H1 (cell line): ENCODE results near the gene VAT1. TPM values are rescaled to one million over a fixed set of nuclear protein-coding genes. Genes with fewer than 3 reads are reported as not detected.

ENCODE experiments used
- CTCF ChIA-PET: fragments of 300-600 bp; sonication (Branson Sonifier 250); formaldehyde crosslinking; loops from one replicate; lab custom pipeline; 2021; ENCODE audit not compliant: partially characterized antibody; lab: Charles Lee
- POLR2A ChIA-PET: fragments of 300-600 bp; sonication (Branson Sonifier 250); formaldehyde crosslinking; loops from one replicate; lab custom pipeline; 2021; ENCODE audit warnings: inconsistent platforms; ENCODE audit not compliant: partially characterized antibody; lab: Charles Lee
- DNase-seq, 2 experiments: peaks; one replicate each; pipeline versions ENCODE4 v3.0.0 to v3.0.0-alpha.2; 2010 to 2022; ENCODE audit warnings: low spot score in 2 of 2, low read depth in 1 of 2, mixed read lengths in 1 of 2
- FAIRE-seq: peaks from 2 replicates; lab custom pipeline; 2011; peaks lifted over from hg19 to GRCh38; lab: Jason Lieb, UNC
- H2AFZ ChIP-seq: 2 replicates; pipeline ENCODE4 v1.8.1; 2012; ENCODE audit warnings: low read length, inconsistent platforms
- H2AK5ac ChIP-seq: 2 replicates; pipeline ENCODE4 v1.6.1; 2013; ENCODE audit warnings: low read depth, low read length
- H2BK120ac ChIP-seq: replicated peaks from 2 replicates; pipeline ENCODE3; 2013; ENCODE audit warnings: low read depth, low read length, inconsistent platforms
- H2BK12ac ChIP-seq: 2 replicates; pipeline ENCODE4 v1.6.1; 2013; ENCODE audit warnings: low read depth, low read length
- H2BK15ac ChIP-seq: 2 replicates; pipeline ENCODE4 v1.6.1; 2013; ENCODE audit warnings: low read length
- H2BK20ac ChIP-seq: 2 replicates; pipeline ENCODE4 v1.6.1; 2013; ENCODE audit warnings: low read length
- H2BK5ac ChIP-seq: 2 replicates; pipeline ENCODE4 v1.6.1; 2013; ENCODE audit warnings: low read depth, low read length
- H3K14ac ChIP-seq: 2 replicates; pipeline ENCODE4 v1.6.1; 2013; ENCODE audit warnings: inconsistent platforms; ENCODE audit not compliant: insufficient read length
- H3K18ac ChIP-seq: 2 replicates; pipeline ENCODE4 v1.6.1; 2013; ENCODE audit warnings: low read length; ENCODE audit errors: extremely low read depth
- H3K23ac ChIP-seq: 2 replicates; pipeline ENCODE4 v1.6.1; 2013; ENCODE audit warnings: inconsistent platforms; ENCODE audit not compliant: insufficient read length
- H3K23me2 ChIP-seq: 2 replicates; pipeline ENCODE4 v1.6.1; 2013; ENCODE audit warnings: low read depth, low read length
- H3K27ac ChIP-seq: 2 replicates; pipeline ENCODE4 v1.6.1; 2011; ENCODE audit warnings: low read depth, low read length, inconsistent platforms
- H3K27me3 ChIP-seq, 4 experiments: replicated peaks in 1 of 4; 1 replicate in 1 of 4; 2 replicates in 3 of 4; pipeline versions ENCODE4 v1.6.1 to v1.8.1; 2011 to 2013; ENCODE audit warnings: low read length in 3 of 4, mild to moderate bottlenecking in 3 of 4, inconsistent platforms in 2 of 4, mixed read lengths in 2 of 4, moderate library complexity in 1 of 4; ENCODE audit not compliant: control insufficient read depth in 3 of 4, insufficient read depth in 3 of 4; ENCODE audit errors: extremely low read depth in 1 of 4
- H3K36me3 ChIP-seq, 4 experiments: 2 replicates each; pipeline versions ENCODE4 v1.6.1 to v1.8.1; 2011 to 2013; ENCODE audit warnings: mild to moderate bottlenecking in 4 of 4, low read length in 3 of 4, moderate library complexity in 2 of 4, control low read depth in 1 of 4, inconsistent platforms in 1 of 4; ENCODE audit not compliant: insufficient read depth in 4 of 4, control insufficient read depth in 2 of 4
- H3K4ac ChIP-seq: replicated peaks from 2 replicates; pipeline ENCODE3; 2013; ENCODE audit warnings: low read length, low read depth, mixed read lengths, inconsistent platforms; ENCODE audit not compliant: insufficient read length
- H3K4me1 ChIP-seq, 4 experiments: replicated peaks in 1 of 4; 1 replicate in 1 of 4; 2 replicates in 3 of 4; pipeline versions ENCODE4 v1.6.1 to v1.8.1; 2011 to 2013; ENCODE audit warnings: low read length in 3 of 4, inconsistent platforms in 2 of 4, mixed read lengths in 1 of 4; ENCODE audit not compliant: insufficient read depth in 4 of 4, control insufficient read depth in 3 of 4
- H3K4me2 ChIP-seq, 2 experiments: 2 replicates each; pipeline versions ENCODE4 v1.6.1 to v1.8.1; 2011 to 2013; ENCODE audit warnings: low read depth in 2 of 2, low read length in 2 of 2, control low read depth in 1 of 2, inconsistent platforms in 1 of 2, mild to moderate bottlenecking in 1 of 2; ENCODE audit not compliant: insufficient read depth in 1 of 2
- H3K4me3 ChIP-seq, 4 experiments: fragments of 200-600, 300-600 bp in 1 of 4; sonication (generic), shearing (Covaris generic), sonication (Bioruptor Twin) in 1 of 4; 2 replicates each; pipeline versions ENCODE4 v1.5.1 to v1.8.1; 2011 to 2016; ENCODE audit warnings: low read length in 4 of 4, low read depth in 3 of 4, control low read depth in 2 of 4, inconsistent platforms in 2 of 4, mild to moderate bottlenecking in 2 of 4, mixed read lengths in 1 of 4, moderate library complexity in 1 of 4; ENCODE audit not compliant: insufficient read depth in 2 of 4; ENCODE audit errors: extremely low read depth in 1 of 4
- H3K56ac ChIP-seq: replicated peaks from 2 replicates; pipeline ENCODE3; 2013; ENCODE audit warnings: low read depth, mild to moderate bottlenecking, mixed read lengths, low read length, inconsistent platforms; ENCODE audit not compliant: insufficient read length
- H3K79me1 ChIP-seq: 2 replicates; pipeline ENCODE4 v1.6.1; 2013; ENCODE audit warnings: low read depth, low read length, control low read depth
- H3K79me2 ChIP-seq, 2 experiments: 2 replicates each; pipeline versions ENCODE4 v1.6.1 to v1.8.1; 2012 to 2013; ENCODE audit warnings: low read length in 2 of 2, mild to moderate bottlenecking in 2 of 2, inconsistent platforms in 1 of 2; ENCODE audit not compliant: insufficient read depth in 2 of 2, control insufficient read depth in 1 of 2
- H3K9ac ChIP-seq, 4 experiments: replicated peaks in 1 of 4; 1 replicate in 1 of 4; 2 replicates in 3 of 4; pipeline versions ENCODE4 v1.6.1 to v1.8.1; 2011 to 2013; ENCODE audit warnings: low read depth in 3 of 4, low read length in 3 of 4, control low read depth in 2 of 4, mild to moderate bottlenecking in 2 of 4, moderate library complexity in 2 of 4, inconsistent platforms in 1 of 4; ENCODE audit errors: extremely low read depth in 1 of 4
- H3K9me3 ChIP-seq, 2 experiments: 2 replicates each; pipeline versions ENCODE4 v1.6.1 to v1.8.1; 2012 to 2013; ENCODE audit warnings: mild to moderate bottlenecking in 2 of 2, moderate library complexity in 2 of 2, control low read depth in 1 of 2, inconsistent platforms in 1 of 2, low read depth in 1 of 2, low read length in 1 of 2, mixed read lengths in 1 of 2; ENCODE audit not compliant: insufficient read depth in 2 of 2
- H4K20me1 ChIP-seq, 2 experiments: replicated peaks in 1 of 2; 2 replicates each; pipeline versions ENCODE3 to v1.8.1; 2011 to 2013; ENCODE audit warnings: inconsistent platforms in 2 of 2, low read length in 2 of 2, mild to moderate bottlenecking in 1 of 2; ENCODE audit not compliant: insufficient read depth in 2 of 2, control insufficient read depth in 1 of 2
- H4K5ac ChIP-seq: 2 replicates; pipeline ENCODE4 v1.6.1; 2013; ENCODE audit warnings: low read length, low read depth, mixed read lengths, inconsistent platforms; ENCODE audit not compliant: insufficient read length
- H4K8ac ChIP-seq: 2 replicates; pipeline ENCODE4 v1.8.0; 2013; ENCODE audit warnings: mild to moderate bottlenecking, moderate library complexity, low read length, inconsistent platforms; ENCODE audit not compliant: insufficient read depth; ENCODE audit errors: extremely low read depth
- H4K91ac ChIP-seq: replicated peaks from 2 replicates; pipeline ENCODE3; 2013; ENCODE audit warnings: low read length, mixed read lengths, inconsistent platforms; ENCODE audit not compliant: insufficient read length
- CEBPB ChIP-seq: IDR thresholded peaks from 2 replicates; pipeline ENCODE4 v1.6.1; 2012; ENCODE audit warnings: low read depth, low read length
- EP300 ChIP-seq, 2 experiments: IDR thresholded peaks; 1 replicate in 1 of 2; 2 replicates in 1 of 2; pipeline ENCODE4 v1.6.1; 2011 to 2012; ENCODE audit warnings: low read depth in 2 of 2, low read length in 2 of 2, mild to moderate bottlenecking in 2 of 2, borderline replicate concordance in 1 of 2, inconsistent platforms in 1 of 2, moderate library complexity in 1 of 2
- RNF2 ChIP-seq: fragments of 200-900, 300-1000 bp; sonication (generic); IDR thresholded peaks from 2 replicates; pipeline ENCODE4 v1.7.1; 2016; ENCODE audit warnings: borderline replicate concordance, low read depth, mild to moderate bottlenecking, antibody characterized with exemption, low read length; ENCODE audit not compliant: poor library complexity, severe bottlenecking; ENCODE audit errors: missing control alignments
- SAP30 ChIP-seq: fragments of 300-600 bp; sonication (generic); IDR thresholded peaks from 2 replicates; pipeline ENCODE4 v1.7.1; 2012; ENCODE audit warnings: low read length, moderate library complexity, mild to moderate bottlenecking, inconsistent platforms; ENCODE audit not compliant: insufficient read depth, insufficient replicate concordance
- WGBS, 2 experiments: shearing (Covaris generic) in 1 of 2; methylation state at CpG; one replicate each; pipeline versions ENCODE4 v1.1.6 to v1.1.7; 2013 to 2015; ENCODE audit warnings: low lambda C conversion rate in 2 of 2, mixed read lengths in 2 of 2, inconsistent platforms in 1 of 2, low coverage in 1 of 2, missing lambda C conversion rate in 1 of 2; ENCODE audit not compliant: insufficient replicate concordance in 2 of 2, insufficient coverage in 1 of 2, insufficient read length in 1 of 2; ENCODE audit errors: extremely low coverage in 1 of 2, missing lambda C conversion rate in 1 of 2; 5-methylcytosine and 5-hydroxymethylcytosine counted together
- polyA plus RNA-seq, 7 experiments: library from polyadenylated mRNA; depleted of rRNA in 3 of 7; stranded (reverse) in 5 of 7; unstranded in 2 of 7; fragments of >200 nt in 5 of 7; fragments of 200-250 nt in 2 of 7; gene quantifications; 1 replicate in 5 of 7; 2 replicates in 1 of 7; 4 replicates in 1 of 7; pipeline versions ENCODE4 v1.2.1 to v1.2.3, GENCODE V29; 2011 to 2013; ENCODE audit warnings: missing spikeins in 2 of 7, mixed read lengths in 2 of 7
- total RNA-seq: library from RNA; stranded (reverse); fragmentation: NEBNext Ultra II Directional; extraction: Animal tissue kit (Norgen Biotek cat#: 25700); gene quantifications from 2 replicates; pipeline ENCODE4 v1.2.1, GENCODE V29; 2021

The VAT1 gene
- total and polyA plus RNA-seq, 2 of the 8 experiments (the other 6 are each of a cell fraction or from before 2014, with no cell fraction given): 200 to 295 TPM

DNA sequence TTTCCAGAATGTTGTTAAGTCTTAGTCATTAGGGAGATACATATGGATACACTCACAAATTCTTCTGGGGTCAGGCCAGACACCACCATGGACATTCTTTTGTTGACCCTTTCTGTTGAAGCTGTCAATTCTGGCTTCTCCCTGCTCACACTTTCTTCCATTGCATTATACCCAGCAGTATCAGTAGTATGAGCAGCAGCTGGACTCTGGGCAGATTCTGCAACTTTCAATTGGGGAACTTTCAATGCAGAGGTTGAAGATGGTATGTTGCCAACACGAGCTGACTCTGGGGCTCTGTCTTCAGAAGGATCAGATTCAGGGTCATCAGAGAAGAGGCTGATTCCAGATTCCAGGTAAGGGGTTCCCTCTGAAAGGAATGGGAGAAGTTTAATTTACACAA is 48.7 kb upstream of the VAT1 start:
- peaks cover 4 to 40% (median 10%) of the 10 kb centered on the region in 4 experiments; a peak in 6 of 8 replicates for H3K36me3 ChIP-seq
- no peak overlapping the region for H3K4ac ChIP-seq
- H2AFZ ChIP-seq: no peak overlapping the region
- H2BK120ac ChIP-seq: no peak overlapping the region
- H2BK20ac ChIP-seq: no peak overlapping the region
- no peak overlapping the region for H3K4me3 ChIP-seq
- H3K4me2 ChIP-seq: no peak overlapping the region
- WGBS, 2 experiments: 82% methylated on average over 1 of the region's 1 CpG; no CpG with 5 or more reads in 1 of the 2 experiments
- H3K23ac ChIP-seq: no peak overlapping the region
- H3K9me3 ChIP-seq: no peaks in the 10 kb centered on the region
- ChIA-PET CTCF (interaction anchor here (0.6 to 1.3 kb wide), 2 partner anchors 11 to 345 kb away, joined by 3 to 4 read pairs; no protein-coding TSS in a partner anchor), POLR2A (no interaction called here)
- H2BK12ac ChIP-seq: no peak overlapping the region
- no peak overlapping the region for H3K18ac ChIP-seq
- H3K27me3 ChIP-seq: no peaks in the 10 kb centered on the region
- no peaks in the 10 kb centered on the region for H3K79me2 ChIP-seq
- H3K4me1 ChIP-seq: peaks cover 0 to 5% (median 0%) of the 10 kb centered on the region in 4 experiments; a peak in 2 of 7 replicates
- no peak overlapping the region for H4K5ac ChIP-seq
- no peak overlapping the region for H3K56ac ChIP-seq
- TF ChIP-seq RNF2: no peak
- TF ChIP-seq SAP30: no peak
- no peak for TF ChIP-seq CEBPB
- TF ChIP-seq EP300 (IDR thresholded peaks at IDR 0.05; ENCODE audit: borderline replicate concordance in 1 of 2, low read depth in 2 of 2, low read length in 2 of 2): no peak
- no peaks in the 10 kb centered on the region for H3K79me1 ChIP-seq
- no peak for DNase-seq
- FAIRE-seq: no peak
- H2AK5ac ChIP-seq: no peak overlapping the region
- no peak overlapping the region for H2BK15ac ChIP-seq
- no peaks in the 10 kb centered on the region for H3K23me2 ChIP-seq
- H3K9ac ChIP-seq: no peak overlapping the region
- H4K20me1 ChIP-seq: no peaks in the 10 kb centered on the region
- H4K91ac ChIP-seq: no peak overlapping the region
- H2BK5ac ChIP-seq: no peak overlapping the region
- no peak overlapping the region for H4K8ac ChIP-seq
- no peak overlapping the region for H3K27ac ChIP-seq
- H3K14ac ChIP-seq: no peak overlapping the region
